ENCODE results near the gene ASTN2. TPM values are rescaled to one million over a fixed set of nuclear protein-coding genes. Genes with fewer than 3 reads are reported as not detected.

Gene ASTN2
- total and polyA plus RNA-seq, 2 experiments from 2014 or later: 5.6 to 7.7 TPM

DNA sequence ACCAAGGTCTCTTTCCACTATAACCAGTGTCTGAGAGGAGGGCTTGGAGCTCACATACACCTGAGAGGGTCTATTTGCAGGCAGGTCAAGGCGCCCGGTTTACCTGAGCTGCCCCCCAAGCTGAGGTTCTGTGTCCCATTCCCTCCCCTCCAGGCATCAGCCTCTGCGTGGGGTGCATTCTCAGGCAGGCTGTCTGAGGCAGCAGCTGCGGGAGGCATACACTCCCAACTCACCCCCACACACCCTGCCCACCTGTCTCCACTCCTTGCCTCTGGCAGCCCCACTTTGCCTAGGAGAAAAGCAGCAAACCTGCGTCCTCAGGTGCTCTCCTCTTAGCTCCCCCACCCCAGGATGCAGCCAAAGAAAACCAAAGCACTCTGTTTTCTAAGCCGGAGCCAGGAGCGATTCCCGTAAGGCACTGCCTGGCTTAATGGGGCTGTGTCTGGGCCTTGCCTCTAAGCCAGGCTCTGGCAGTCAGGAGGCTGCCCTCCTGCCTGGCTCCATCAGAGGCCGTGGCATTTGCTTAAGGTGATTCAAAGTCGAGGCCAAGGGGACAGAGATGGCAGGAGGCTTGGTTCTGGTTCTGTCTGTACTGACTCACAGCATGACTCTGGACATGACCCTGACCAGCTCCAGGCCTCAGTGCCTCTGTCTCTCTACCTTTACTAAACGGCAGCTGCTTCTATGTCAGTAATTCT, 867.0 kb downstream of the ASTN2 start:
- no peak overlapping the region for H3K4me3 ChIP-seq
- no peak overlapping the region for H3K27ac ChIP-seq
- no peaks in the 10 kb centered on the region for H3K36me3 ChIP-seq
- no peaks in the 10 kb centered on the region for H3K4me1 ChIP-seq (ENCODE audit: low read depth)
- no peaks in the 10 kb centered on the region for H3K9me3 ChIP-seq (ENCODE audit: low read depth)
- no peaks in the 10 kb centered on the region for H3K27me3 ChIP-seq
- TF ChIP-seq, protein P1, sequence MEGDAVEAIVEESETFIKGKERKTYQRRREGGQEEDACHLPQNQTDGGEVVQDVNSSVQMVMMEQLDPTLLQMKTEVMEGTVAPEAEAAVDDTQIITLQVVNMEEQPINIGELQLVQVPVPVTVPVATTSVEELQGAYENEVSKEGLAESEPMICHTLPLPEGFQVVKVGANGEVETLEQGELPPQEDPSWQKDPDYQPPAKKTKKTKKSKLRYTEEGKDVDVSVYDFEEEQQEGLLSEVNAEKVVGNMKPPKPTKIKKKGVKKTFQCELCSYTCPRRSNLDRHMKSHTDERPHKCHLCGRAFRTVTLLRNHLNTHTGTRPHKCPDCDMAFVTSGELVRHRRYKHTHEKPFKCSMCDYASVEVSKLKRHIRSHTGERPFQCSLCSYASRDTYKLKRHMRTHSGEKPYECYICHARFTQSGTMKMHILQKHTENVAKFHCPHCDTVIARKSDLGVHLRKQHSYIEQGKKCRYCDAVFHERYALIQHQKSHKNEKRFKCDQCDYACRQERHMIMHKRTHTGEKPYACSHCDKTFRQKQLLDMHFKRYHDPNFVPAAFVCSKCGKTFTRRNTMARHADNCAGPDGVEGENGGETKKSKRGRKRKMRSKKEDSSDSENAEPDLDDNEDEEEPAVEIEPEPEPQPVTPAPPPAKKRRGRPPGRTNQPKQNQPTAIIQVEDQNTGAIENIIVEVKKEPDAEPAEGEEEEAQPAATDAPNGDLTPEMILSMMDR (IDR thresholded peaks at IDR 0.05; ENCODE audit: low read depth, low read length): no peak
- no peak for DNase-seq (ENCODE audit: low read depth in 1 of 2, low spot score in 1 of 2)

DNA sequence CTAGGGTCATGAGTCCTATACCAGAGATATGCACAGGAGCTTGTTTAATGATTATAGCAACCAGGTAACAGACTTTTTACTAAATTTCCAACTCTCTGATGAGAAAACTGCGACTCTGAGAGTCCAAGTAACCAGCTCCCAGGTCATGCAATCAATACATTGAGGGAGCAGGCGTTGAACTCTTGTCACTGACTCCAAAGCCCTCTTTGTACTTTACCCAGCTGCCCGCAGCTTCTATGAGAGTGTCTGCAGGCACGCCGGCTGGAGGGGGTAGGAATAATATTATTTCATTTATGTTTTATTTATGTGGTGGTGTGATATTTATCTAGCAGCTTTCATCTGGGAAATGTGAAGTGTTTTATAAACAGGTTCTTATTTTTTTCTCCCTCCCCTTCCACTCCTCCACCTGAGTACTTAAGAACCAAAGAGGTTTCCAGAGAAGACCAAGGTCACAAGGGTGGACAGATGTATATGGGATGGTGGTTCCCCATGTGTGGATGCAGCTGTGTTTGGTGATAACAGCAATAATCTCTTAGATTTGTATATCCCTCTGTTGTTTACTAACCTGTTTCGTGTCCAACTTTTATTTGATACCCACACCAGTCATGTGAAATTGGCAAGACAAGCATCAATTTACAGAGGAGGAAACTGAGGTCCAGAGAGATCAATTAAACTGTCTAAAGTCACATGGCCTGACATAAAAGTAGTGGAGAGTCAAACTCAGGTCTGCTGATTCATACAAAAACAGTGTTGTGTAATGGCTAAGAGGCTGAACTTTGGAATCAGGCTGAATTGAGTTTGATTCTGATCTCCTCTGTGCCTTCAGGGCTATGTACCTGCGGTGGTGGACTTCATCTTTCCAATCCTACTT, 867.9 kb downstream of the ASTN2 start:
- DNase-seq (ENCODE audit: low read depth in 1 of 2, low spot score in 1 of 2): peak in 1 of 2 donors; percentile 31
- TF ChIP-seq, protein P1 (IDR thresholded peaks at IDR 0.05; ENCODE audit: low read depth, low read length): no peak
- Histone ChIP-seq H3K27me3 (no peaks in the 10 kb centered on the region), H3K4me1 (ENCODE audit: low read depth) (no peaks in the 10 kb centered on the region), H3K36me3 (no peaks in the 10 kb centered on the region), H3K4me3 (no peak overlapping the region), H3K9me3 (ENCODE audit: low read depth) (no peaks in the 10 kb centered on the region), H3K27ac (no peak overlapping the region)

DNA sequence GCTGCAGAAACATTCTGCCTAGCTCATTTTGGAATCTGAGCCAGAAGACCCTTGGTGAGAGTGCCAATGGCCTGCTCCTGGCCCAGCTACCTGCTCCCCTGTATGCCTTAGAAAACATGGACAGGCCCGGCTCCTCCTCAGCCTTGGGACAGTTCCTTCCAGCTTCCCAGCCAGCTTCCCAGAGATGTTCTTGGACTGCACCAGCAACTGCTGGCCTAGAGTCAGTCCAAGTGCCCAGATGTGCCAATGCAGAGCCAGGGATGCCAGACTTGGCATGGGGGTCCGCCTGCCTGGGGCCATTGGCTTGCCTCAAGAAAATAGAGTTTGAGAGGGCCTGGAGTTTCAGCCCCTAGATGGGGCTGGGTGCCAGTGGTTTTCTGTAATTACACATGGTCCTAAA, 870.0 kb downstream of the ASTN2 start:
- TF ChIP-seq, protein P1 (IDR thresholded peaks at IDR 0.05; ENCODE audit: low read depth, low read length): no peak
- no peaks in the 10 kb centered on the region for H3K27me3 ChIP-seq
- H3K4me3 ChIP-seq: no peak overlapping the region
- H3K27ac ChIP-seq: no peak overlapping the region
- H3K9me3 ChIP-seq (ENCODE audit: low read depth): no peaks in the 10 kb centered on the region
- no peaks in the 10 kb centered on the region for H3K36me3 ChIP-seq
- H3K4me1 ChIP-seq (ENCODE audit: low read depth): no peaks in the 10 kb centered on the region
- no peak for DNase-seq (ENCODE audit: low read depth in 1 of 2, low spot score in 1 of 2)

DNA sequence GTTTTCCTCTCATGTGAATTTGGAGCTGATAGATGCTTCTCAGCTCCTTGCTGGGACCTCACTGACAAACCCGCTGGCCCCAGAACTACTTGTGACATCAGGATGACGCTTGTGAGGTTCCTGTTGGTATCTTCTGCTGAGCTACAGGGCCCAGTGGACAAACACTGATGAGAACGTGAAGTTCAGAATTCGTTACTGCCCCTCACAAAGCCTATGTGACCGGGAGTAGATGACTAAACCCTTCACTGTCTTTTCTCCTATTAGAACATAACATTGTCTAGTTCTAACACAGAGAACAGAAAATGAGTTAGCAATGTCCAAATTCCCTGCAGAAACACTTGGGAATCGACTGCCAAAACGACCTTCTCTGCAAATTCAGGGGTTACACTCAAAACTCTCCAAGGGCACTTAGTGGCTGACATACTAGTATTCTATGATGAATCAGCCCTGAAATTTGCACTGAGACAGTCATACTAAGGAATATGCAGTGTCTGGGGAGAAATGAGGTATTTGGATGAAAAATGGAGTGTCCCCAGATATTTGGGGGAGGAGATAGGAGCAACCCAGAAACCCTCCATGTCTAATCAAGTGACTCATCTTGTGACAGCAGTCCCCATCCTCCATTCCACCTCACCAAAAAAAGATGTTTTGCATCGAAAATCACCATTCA, 871.0 kb downstream of the ASTN2 start:
- TF ChIP-seq, protein P1 (IDR thresholded peaks at IDR 0.05; ENCODE audit: low read depth, low read length): no peak
- H3K27me3 ChIP-seq: no peaks in the 10 kb centered on the region
- H3K36me3 ChIP-seq: no peaks in the 10 kb centered on the region
- no peaks in the 10 kb centered on the region for H3K9me3 ChIP-seq (ENCODE audit: low read depth)
- no peak overlapping the region for H3K4me3 ChIP-seq
- H3K27ac ChIP-seq: no peak overlapping the region
- no peaks in the 10 kb centered on the region for H3K4me1 ChIP-seq (ENCODE audit: low read depth)
- DNase-seq (ENCODE audit: low read depth in 1 of 2, low spot score in 1 of 2): peak in 1 of 2 donors; percentile 42

DNA sequence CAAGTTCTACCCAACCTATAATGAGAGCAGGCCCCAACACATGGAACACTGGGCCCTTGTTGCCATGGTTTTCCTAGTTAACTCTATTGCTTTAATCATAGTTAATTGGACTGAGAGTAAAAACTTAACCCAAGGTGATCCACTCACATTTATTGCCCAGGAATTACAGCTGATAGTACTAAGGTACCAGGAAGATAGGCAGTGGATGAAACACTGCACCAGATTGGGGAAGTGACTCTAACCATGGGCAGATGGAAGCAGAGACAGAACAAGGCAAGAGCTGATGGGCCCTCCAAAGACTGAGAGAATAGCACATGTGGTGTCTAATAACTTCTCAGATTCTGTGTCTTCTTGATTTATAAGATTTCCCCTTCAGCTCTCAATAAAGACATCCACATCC, 873.5 kb downstream of the ASTN2 start:
- Histone ChIP-seq H3K9me3 (ENCODE audit: low read depth) (no peaks in the 10 kb centered on the region), H3K4me3 (no peak overlapping the region), H3K27ac (no peak overlapping the region), H3K4me1 (ENCODE audit: low read depth) (no peaks in the 10 kb centered on the region), H3K36me3 (no peaks in the 10 kb centered on the region), H3K27me3 (no peaks in the 10 kb centered on the region)
- DNase-seq (ENCODE audit: low read depth in 1 of 2, low spot score in 1 of 2): no peak
- TF ChIP-seq, protein P1 (IDR thresholded peaks at IDR 0.05; ENCODE audit: low read depth, low read length): no peak
